SU-DHL-6 (cell line): Measurements from ENCODE around the gene RAPH1.

ENCODE experiments used
- CTCF ChIP-seq: fragments of 200-600 bp; sonication (generic); IDR thresholded peaks from one replicate; pipeline ENCODE4 v1.5.1; 2017; ENCODE audit warnings: antibody characterized with exemption, mild to moderate bottlenecking, low read length, moderate library complexity; ENCODE audit not compliant: insufficient read depth, poor library complexity, severe bottlenecking
- EZH2phosphoT487 ChIP-seq: fragments of 200-600 bp; sonication (generic), shearing (Covaris generic); conservative IDR thresholded peaks from 2 replicates; pipeline ENCODE4 v1.6.1; 2018; ENCODE audit warnings: mild to moderate bottlenecking, antibody characterized with exemption, low read length, moderate library complexity, mixed read lengths

- no peak for TF ChIP-seq CTCF
- TF ChIP-seq EZH2phosphoT487 = no peak
These were observed at the start of gene RAPH1 for GRCh38 chr2:203535078-203535783.
